ENCODE results near the gene SIRPB2. TPM values are rescaled to one million over a fixed set of nuclear protein-coding genes. Genes with fewer than 3 reads are reported as not detected.
A peak's percentile ranks its signal among the peaks of the same experiment; 100 is the strongest.

SIRPB2 gene
- total RNA-seq, 2 donors from 2014 or later: not detected

GRCh38 chr20:1479831-1480595 lies 11.2 kb downstream of the SIRPB2 start:
- Histone ChIP-seq H3K4me3 (ENCODE audit: low read length) (peak overlapping the region; percentile 39), H3K27me3 (ENCODE audit: control insufficient read depth, insufficient read depth, low read length, poor library complexity, severe bottlenecking) (no peaks in the 10 kb centered on the region), H3K9me3 (ENCODE audit: control insufficient read depth, low read length) (no peaks in the 10 kb centered on the region), H3K9ac (ENCODE audit: extremely low read depth, low read length, poor library complexity, severe bottlenecking) (no peak overlapping the region), H3K4me1 (ENCODE audit: control insufficient read depth, insufficient read depth, low read length) (peaks cover 12% of the 10 kb centered on the region), H3K36me3 (ENCODE audit: control insufficient read depth, insufficient read depth, low read length) (no peaks in the 10 kb centered on the region), H3K27ac (ENCODE audit: low read depth, low read length) (no peak overlapping the region)
- no peak for DNase-seq
- no peaks in the 10 kb centered on the region for H3K9me3 Mint-ChIP-seq
- H3K27me3 Mint-ChIP-seq (ENCODE audit: insufficient read depth): peaks cover 14% of the 10 kb centered on the region
- peaks cover 12% of the 10 kb centered on the region for H3K4me1 Mint-ChIP-seq
- 93% methylated on average over 5 to 9 of the region's 9 CpGs for WGBS, 2 experiments (ENCODE audit: insufficient coverage in 1 of 2, insufficient read length in 1 of 2)
- no peak overlapping the region for H3K4me3 Mint-ChIP-seq
- no peaks in the 10 kb centered on the region for H3K36me3 Mint-ChIP-seq (ENCODE audit: low read depth)
- TF ChIP-seq, protein P1, sequence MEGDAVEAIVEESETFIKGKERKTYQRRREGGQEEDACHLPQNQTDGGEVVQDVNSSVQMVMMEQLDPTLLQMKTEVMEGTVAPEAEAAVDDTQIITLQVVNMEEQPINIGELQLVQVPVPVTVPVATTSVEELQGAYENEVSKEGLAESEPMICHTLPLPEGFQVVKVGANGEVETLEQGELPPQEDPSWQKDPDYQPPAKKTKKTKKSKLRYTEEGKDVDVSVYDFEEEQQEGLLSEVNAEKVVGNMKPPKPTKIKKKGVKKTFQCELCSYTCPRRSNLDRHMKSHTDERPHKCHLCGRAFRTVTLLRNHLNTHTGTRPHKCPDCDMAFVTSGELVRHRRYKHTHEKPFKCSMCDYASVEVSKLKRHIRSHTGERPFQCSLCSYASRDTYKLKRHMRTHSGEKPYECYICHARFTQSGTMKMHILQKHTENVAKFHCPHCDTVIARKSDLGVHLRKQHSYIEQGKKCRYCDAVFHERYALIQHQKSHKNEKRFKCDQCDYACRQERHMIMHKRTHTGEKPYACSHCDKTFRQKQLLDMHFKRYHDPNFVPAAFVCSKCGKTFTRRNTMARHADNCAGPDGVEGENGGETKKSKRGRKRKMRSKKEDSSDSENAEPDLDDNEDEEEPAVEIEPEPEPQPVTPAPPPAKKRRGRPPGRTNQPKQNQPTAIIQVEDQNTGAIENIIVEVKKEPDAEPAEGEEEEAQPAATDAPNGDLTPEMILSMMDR (conservative IDR thresholded peaks at IDR 0.05): no peak
- no peak overlapping the region for H3K27ac Mint-ChIP-seq

- WGBS, 2 experiments (ENCODE audit: insufficient coverage in 1 of 2, insufficient read length in 1 of 2): 91 to 92% methylated on average over 4 of the region's 4 CpGs
- Histone ChIP-seq H3K9ac (ENCODE audit: extremely low read depth, low read length, poor library complexity, severe bottlenecking) (no peak overlapping the region), H3K9me3 (ENCODE audit: control insufficient read depth, low read length) (no peaks in the 10 kb centered on the region), H3K27me3 (ENCODE audit: control insufficient read depth, insufficient read depth, low read length, poor library complexity, severe bottlenecking) (no peaks in the 10 kb centered on the region), H3K27ac (ENCODE audit: low read depth, low read length) (no peak overlapping the region), H3K4me1 (ENCODE audit: control insufficient read depth, insufficient read depth, low read length) (peaks cover 14% of the 10 kb centered on the region), H3K36me3 (ENCODE audit: control insufficient read depth, insufficient read depth, low read length) (no peaks in the 10 kb centered on the region), H3K4me3 (ENCODE audit: low read length) (no peak overlapping the region)
- Mint-ChIP-seq H3K4me3 (no peak overlapping the region), H3K36me3 (ENCODE audit: low read depth) (no peaks in the 10 kb centered on the region), H3K4me1 (peaks cover 12% of the 10 kb centered on the region), H3K27me3 (ENCODE audit: insufficient read depth) (peaks cover 12% of the 10 kb centered on the region), H3K9me3 (no peaks in the 10 kb centered on the region), H3K27ac (no peak overlapping the region)
- TF ChIP-seq, protein P1 (conservative IDR thresholded peaks at IDR 0.05): no peak
- DNase-seq: no peak
These were observed 12.7 kb downstream of the SIRPB2 start for GRCh38 chr20:1478566-1478965.

DNA sequence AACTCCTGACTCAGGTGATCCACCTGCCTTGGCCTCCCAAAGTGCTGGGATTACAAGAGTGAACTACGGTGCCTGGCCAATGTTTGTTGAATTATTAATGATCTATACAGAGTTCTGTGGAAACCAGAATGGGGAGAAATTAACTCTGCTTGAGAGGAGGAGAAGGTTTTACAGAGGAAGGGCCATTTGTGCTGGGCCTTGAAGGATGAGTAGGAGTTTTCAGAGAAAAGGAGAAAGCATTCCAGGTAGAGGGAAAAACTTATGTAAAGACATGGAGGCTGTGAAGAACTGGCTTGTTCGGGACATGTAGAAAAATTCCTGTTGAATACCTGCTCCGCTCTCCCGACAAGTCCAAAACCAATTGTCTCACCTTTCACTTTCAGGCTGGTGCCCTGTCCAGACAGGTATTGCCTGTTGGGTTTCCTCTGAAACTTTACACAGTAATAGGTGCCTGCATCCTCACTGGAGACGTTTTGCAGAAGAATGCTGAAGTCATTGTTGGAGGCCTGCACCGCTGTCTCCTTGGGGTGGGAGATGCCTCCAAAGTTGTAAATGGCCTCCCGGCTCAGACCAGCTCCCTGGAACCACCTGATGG lies 13.2 kb downstream of the SIRPB2 start:
- TF ChIP-seq, protein P1 (conservative IDR thresholded peaks at IDR 0.05): no peak
- Mint-ChIP-seq H3K4me1 (peaks cover 12% of the 10 kb centered on the region), H3K36me3 (ENCODE audit: low read depth) (no peaks in the 10 kb centered on the region), H3K27ac (no peak overlapping the region), H3K27me3 (ENCODE audit: insufficient read depth) (peaks cover 12% of the 10 kb centered on the region), H3K4me3 (no peak overlapping the region), H3K9me3 (no peaks in the 10 kb centered on the region)
- no peak overlapping the region for H3K27ac ChIP-seq (ENCODE audit: low read depth, low read length)
- H3K9me3 ChIP-seq (ENCODE audit: control insufficient read depth, low read length): no peaks in the 10 kb centered on the region
- H3K27me3 ChIP-seq (ENCODE audit: control insufficient read depth, insufficient read depth, low read length, poor library complexity, severe bottlenecking): no peaks in the 10 kb centered on the region
- H3K9ac ChIP-seq (ENCODE audit: extremely low read depth, low read length, poor library complexity, severe bottlenecking): no peak overlapping the region
- no peak for DNase-seq
- peaks cover 14% of the 10 kb centered on the region for H3K4me1 ChIP-seq (ENCODE audit: control insufficient read depth, insufficient read depth, low read length)
- WGBS, 2 experiments (ENCODE audit: insufficient coverage in 1 of 2, insufficient read length in 1 of 2): 94 to 95% methylated on average over 4 to 7 of the region's 7 CpGs
- no peak overlapping the region for H3K4me3 ChIP-seq (ENCODE audit: low read length)
- no peaks in the 10 kb centered on the region for H3K36me3 ChIP-seq (ENCODE audit: control insufficient read depth, insufficient read depth, low read length)
